ENCODE data around the gene HSPA14.
A peak's percentile ranks its signal among the peaks of the same experiment; 100 is the strongest.

DNA sequence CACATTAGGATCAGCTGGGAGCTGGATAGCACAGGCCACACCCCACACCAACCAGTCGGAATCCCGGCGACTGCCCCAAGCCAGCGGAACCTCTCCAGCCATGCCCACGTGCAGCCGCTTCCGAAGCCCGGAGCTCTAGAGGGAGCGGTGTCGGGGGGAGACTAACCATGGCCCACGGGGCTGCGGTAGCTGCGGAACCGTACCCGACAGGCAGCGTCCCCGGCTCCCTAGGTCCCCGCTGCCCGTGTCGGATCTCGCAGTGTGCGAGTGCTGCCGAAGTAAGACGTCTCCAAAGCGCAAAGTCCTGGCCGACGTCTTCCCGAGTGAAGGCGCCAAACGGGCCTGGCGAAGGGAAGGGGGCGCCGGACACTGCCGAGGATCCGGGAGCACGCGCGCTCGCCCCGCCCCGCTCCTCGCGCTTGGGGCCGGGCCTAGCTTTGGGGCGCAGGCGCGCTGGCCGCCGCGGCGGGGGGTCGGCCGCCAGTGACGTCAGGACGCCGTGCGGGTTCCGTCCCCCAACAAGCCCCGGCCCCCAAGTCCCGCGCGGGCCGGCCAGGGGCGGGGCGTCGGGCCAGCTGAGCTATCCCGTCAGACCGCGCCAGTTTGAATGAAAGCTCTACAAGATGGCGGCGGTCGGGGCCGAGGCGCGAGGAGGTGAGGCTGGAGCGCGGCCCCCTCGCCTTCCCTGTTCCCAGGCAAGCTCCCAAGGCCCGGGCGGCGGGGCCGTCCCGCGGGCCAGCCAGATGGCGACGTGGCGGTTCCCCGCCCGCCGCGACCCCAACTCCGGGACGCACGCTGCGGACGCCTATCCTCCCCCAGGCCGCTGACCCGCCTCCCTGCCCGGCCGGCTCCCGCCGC, 40.4 kb downstream of the HSPA14 start, which contains the start of gene SUV39H2:
- TF ChIP-seq, protein P1, sequence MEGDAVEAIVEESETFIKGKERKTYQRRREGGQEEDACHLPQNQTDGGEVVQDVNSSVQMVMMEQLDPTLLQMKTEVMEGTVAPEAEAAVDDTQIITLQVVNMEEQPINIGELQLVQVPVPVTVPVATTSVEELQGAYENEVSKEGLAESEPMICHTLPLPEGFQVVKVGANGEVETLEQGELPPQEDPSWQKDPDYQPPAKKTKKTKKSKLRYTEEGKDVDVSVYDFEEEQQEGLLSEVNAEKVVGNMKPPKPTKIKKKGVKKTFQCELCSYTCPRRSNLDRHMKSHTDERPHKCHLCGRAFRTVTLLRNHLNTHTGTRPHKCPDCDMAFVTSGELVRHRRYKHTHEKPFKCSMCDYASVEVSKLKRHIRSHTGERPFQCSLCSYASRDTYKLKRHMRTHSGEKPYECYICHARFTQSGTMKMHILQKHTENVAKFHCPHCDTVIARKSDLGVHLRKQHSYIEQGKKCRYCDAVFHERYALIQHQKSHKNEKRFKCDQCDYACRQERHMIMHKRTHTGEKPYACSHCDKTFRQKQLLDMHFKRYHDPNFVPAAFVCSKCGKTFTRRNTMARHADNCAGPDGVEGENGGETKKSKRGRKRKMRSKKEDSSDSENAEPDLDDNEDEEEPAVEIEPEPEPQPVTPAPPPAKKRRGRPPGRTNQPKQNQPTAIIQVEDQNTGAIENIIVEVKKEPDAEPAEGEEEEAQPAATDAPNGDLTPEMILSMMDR (IDR thresholded peaks at IDR 0.05; ENCODE audit: poor library complexity, severe bottlenecking) = peak; percentile 55
- TF ChIP-seq POLR2AphosphoS5 (IDR thresholded peaks at IDR 0.05) (peak; percentile 91), EP300 (conservative IDR thresholded peaks at IDR 0.05; ENCODE audit: poor library complexity, severe bottlenecking) (peak; percentile 45), MXI1 (conservative IDR thresholded peaks at IDR 0.05; ENCODE audit: poor library complexity, severe bottlenecking) (peak; percentile 89), TAF1 (IDR thresholded peaks at IDR 0.05; ENCODE audit: low read depth) (peak; percentile 80), EZH2 (IDR thresholded peaks at IDR 0.05; ENCODE audit: borderline replicate concordance, insufficient read depth, low read length, poor library complexity, severe bottlenecking) (no peak), RAD21 (conservative IDR thresholded peaks at IDR 0.05) (peak; percentile 40), SMC3 (conservative IDR thresholded peaks at IDR 0.05; ENCODE audit: poor library complexity) (peak; percentile 51)
- TF ChIP-seq, protein P2, sequence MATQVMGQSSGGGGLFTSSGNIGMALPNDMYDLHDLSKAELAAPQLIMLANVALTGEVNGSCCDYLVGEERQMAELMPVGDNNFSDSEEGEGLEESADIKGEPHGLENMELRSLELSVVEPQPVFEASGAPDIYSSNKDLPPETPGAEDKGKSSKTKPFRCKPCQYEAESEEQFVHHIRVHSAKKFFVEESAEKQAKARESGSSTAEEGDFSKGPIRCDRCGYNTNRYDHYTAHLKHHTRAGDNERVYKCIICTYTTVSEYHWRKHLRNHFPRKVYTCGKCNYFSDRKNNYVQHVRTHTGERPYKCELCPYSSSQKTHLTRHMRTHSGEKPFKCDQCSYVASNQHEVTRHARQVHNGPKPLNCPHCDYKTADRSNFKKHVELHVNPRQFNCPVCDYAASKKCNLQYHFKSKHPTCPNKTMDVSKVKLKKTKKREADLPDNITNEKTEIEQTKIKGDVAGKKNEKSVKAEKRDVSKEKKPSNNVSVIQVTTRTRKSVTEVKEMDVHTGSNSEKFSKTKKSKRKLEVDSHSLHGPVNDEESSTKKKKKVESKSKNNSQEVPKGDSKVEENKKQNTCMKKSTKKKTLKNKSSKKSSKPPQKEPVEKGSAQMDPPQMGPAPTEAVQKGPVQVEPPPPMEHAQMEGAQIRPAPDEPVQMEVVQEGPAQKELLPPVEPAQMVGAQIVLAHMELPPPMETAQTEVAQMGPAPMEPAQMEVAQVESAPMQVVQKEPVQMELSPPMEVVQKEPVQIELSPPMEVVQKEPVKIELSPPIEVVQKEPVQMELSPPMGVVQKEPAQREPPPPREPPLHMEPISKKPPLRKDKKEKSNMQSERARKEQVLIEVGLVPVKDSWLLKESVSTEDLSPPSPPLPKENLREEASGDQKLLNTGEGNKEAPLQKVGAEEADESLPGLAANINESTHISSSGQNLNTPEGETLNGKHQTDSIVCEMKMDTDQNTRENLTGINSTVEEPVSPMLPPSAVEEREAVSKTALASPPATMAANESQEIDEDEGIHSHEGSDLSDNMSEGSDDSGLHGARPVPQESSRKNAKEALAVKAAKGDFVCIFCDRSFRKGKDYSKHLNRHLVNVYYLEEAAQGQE (IDR thresholded peaks at IDR 0.05; ENCODE audit: borderline replicate concordance) = peak; percentile 36

All from neural cell (in vitro differentiated cells).